ENCODE results near the gene CD82. TPM values are rescaled to one million over a fixed set of nuclear protein-coding genes. Genes with fewer than 3 reads are reported as not detected.

CD82 gene
- total and polyA plus RNA-seq, 2 experiments from 2014 or later, result 4.8 to 6.0 TPM

DNA sequence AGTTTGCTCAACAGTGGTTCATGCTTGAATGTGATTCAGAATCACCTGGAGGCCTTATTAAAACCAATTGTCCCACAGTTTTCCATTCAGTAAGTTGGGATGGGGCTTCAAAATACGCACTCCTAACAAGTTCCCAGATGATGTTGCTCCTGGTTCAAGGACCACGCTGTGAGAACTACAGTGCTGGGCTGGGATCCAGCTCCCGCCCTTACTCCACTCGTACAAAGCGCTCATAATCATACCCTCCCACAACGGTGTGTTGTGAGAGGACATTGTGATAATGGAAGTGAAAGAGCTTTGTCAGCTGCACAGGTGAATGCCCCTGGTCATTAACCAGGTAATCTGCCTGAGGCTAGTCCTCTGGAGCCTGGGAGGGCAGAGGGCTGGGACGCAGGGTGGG lies 1.3 kb upstream of the CD82 start:
- in situ Hi-C loops (cut with MboI), result loop anchor here (10.0 kb wide), 1 partner anchor 341 kb away; no protein-coding TSS in a partner anchor
- Histone ChIP-seq H4K20me1 (ENCODE audit: insufficient read depth) (no peaks in the 10 kb centered on the region), H3K4me2 (ENCODE audit: unreplicated experiment) (peak overlapping the region; percentile 96), H3K9me2 (ENCODE audit: insufficient read depth) (no peaks in the 10 kb centered on the region), H3K27ac (peak overlapping the region; percentile 99), H3K9ac (peak overlapping the region; percentile 97), H2AFZ (peak overlapping the region; percentile 84), H3K4me1 (ENCODE audit: insufficient read depth) (peaks cover 21% of the 10 kb centered on the region), H3K27me3 (replicated peaks; ENCODE audit: insufficient read depth) (no peaks in the 10 kb centered on the region), H3K36me3 (ENCODE audit: low read depth) (no peaks in the 10 kb centered on the region), H3F3A (ENCODE audit: insufficient read depth) (peaks cover 19% of the 10 kb centered on the region), H3K4me3 (peak overlapping the region; percentile 80), H3K9me3 (ENCODE audit: low read depth) (no peaks in the 10 kb centered on the region), H3K79me2 (ENCODE audit: insufficient read depth) (no peaks in the 10 kb centered on the region)
- DNase-seq, result peak; percentile 11
- TF ChIP-seq EZH2 (IDR thresholded peaks at IDR 0.05; ENCODE audit: insufficient read depth, poor library complexity, severe bottlenecking) (no peak), EZH2phosphoT487 (IDR thresholded peaks at IDR 0.05; ENCODE audit: insufficient read depth, low read depth) (no peak)
- WGBS, 2 experiments (ENCODE audit: low coverage in 1 of 2, low lambda C conversion rate in 2 of 2, missing lambda C conversion rate in 2 of 2), result 72 to 76% methylated on average over 7 of the region's 7 CpGs

DNA sequence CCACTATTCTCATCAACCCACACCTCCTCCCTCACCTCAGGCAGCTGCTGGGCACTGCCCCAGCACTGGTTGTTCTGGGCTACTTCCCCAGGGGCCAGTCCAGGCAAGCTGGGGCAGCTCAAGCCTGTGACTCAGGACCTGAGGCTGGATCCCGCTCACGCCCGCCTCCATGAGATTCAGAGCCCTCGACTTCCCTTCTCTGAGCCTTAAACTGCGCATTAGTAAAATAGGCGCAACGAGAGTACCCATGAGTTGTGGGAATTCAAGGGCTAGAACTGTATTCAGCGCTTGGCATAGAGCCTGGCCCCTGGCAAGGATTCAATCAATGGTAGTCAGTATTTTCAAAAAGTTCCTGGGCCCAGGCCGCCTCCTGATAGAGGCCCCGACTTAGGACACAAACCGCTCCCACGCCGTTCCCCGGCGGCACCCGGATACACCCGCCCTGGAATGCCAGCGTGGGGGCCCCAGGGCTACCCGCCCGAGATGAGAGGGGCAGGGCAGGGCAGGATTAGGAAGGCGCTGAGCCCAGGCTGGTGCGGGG lies 723 bp upstream of the CD82 start:
- Histone ChIP-seq H3F3A (ENCODE audit: insufficient read depth) (peaks cover 23% of the 10 kb centered on the region), H4K20me1 (ENCODE audit: insufficient read depth) (no peaks in the 10 kb centered on the region), H3K27me3 (replicated peaks; ENCODE audit: insufficient read depth) (no peaks in the 10 kb centered on the region), H3K36me3 (ENCODE audit: low read depth) (no peaks in the 10 kb centered on the region), H3K27ac (peak overlapping the region; percentile 99), H3K4me2 (ENCODE audit: unreplicated experiment) (peak overlapping the region; percentile 96), H3K9ac (peak overlapping the region; percentile 97), H3K4me3 (peak overlapping the region; percentile 80), H3K79me2 (ENCODE audit: insufficient read depth) (no peaks in the 10 kb centered on the region), H3K9me3 (ENCODE audit: low read depth) (no peaks in the 10 kb centered on the region), H3K4me1 (ENCODE audit: insufficient read depth) (peaks cover 26% of the 10 kb centered on the region), H3K9me2 (ENCODE audit: insufficient read depth) (no peaks in the 10 kb centered on the region), H2AFZ (peak overlapping the region; percentile 84)
- TF ChIP-seq EZH2 (IDR thresholded peaks at IDR 0.05; ENCODE audit: insufficient read depth, poor library complexity, severe bottlenecking) (no peak), EZH2phosphoT487 (IDR thresholded peaks at IDR 0.05; ENCODE audit: insufficient read depth, low read depth) (no peak)
- DNase-seq, result peak; percentile 97
- 1% methylated on average over 20 to 22 of the region's 22 CpGs for WGBS, 2 experiments (ENCODE audit: low coverage in 1 of 2, low lambda C conversion rate in 2 of 2, missing lambda C conversion rate in 2 of 2)
- in situ Hi-C loops (cut with MboI), result loop anchor here (10.0 kb wide), 1 partner anchor 340 kb away; no protein-coding TSS in a partner anchor

DNA sequence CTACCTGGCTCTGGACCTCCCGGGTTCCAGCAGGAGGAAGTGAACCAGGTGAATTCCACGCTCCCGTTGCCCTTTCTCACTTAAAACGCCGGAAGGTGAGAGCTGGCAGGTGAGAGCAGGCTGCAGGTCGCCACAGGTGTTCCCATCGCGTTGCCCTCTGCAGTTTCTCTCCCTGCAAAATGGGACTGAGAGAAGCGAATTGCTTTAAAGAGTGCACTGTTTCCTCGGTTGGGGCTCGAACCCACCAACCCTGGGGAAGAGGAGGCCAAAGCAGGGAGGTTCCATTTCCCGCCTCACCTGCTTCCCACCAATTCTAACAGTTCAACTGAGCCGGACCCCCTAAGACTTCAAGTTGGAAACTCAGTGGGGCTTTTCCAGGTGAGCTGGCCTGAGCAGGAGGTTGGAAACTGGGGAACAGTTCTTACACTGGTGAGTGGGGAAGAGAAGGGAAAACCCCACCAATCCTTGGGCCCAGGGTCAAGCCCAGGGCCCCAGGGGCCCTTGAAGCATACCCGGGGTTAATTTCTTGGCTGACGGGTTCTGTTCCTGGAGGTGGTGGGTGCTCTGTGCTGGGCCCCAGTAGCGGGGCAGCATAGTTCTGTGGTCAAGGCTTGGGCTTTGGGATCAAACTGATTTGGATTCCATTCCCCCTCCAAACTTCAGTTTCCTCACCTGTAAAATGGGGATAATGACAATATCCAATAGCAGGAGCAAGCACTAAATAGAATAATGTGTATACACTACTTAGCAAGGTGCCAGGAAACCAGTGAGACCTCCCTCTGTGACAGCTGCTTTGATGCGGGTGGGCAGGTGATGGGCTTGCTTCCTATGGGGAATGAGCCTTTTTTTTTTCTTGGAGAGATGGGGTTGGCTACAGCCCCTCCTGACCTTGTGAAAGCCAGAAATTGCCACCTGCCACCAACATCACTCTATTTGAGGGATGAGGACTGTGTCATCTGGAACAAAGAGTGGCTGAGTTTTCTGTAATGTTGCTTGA lies 788 bp downstream of the CD82 start:
- H3K27ac ChIP-seq, result no peak overlapping the region
- peaks cover 28% of the 10 kb centered on the region for H3K4me1 ChIP-seq (ENCODE audit: insufficient read depth)
- WGBS, 2 experiments (ENCODE audit: low coverage in 1 of 2, low lambda C conversion rate in 2 of 2, missing lambda C conversion rate in 2 of 2), result 62 to 66% methylated on average over 17 of the region's 17 CpGs
- H3K79me2 ChIP-seq (ENCODE audit: insufficient read depth), result no peaks in the 10 kb centered on the region
- H3F3A ChIP-seq (ENCODE audit: insufficient read depth), result peaks cover 26% of the 10 kb centered on the region
- TF ChIP-seq EZH2 (IDR thresholded peaks at IDR 0.05; ENCODE audit: insufficient read depth, poor library complexity, severe bottlenecking) (no peak), EZH2phosphoT487 (IDR thresholded peaks at IDR 0.05; ENCODE audit: insufficient read depth, low read depth) (no peak)
- no peak for DNase-seq
- no peaks in the 10 kb centered on the region for H3K36me3 ChIP-seq (ENCODE audit: low read depth)
- peak overlapping the region; percentile 52 for H3K9ac ChIP-seq
- no peaks in the 10 kb centered on the region for H3K9me3 ChIP-seq (ENCODE audit: low read depth)
- peak overlapping the region; percentile 74 for H3K4me2 ChIP-seq (ENCODE audit: unreplicated experiment)
- in situ Hi-C loops (cut with MboI), result loop anchor here (10.0 kb wide), 1 partner anchor 339 kb away; no protein-coding TSS in a partner anchor
- H2AFZ ChIP-seq, result peak overlapping the region; percentile 69
- H3K9me2 ChIP-seq (ENCODE audit: insufficient read depth), result no peaks in the 10 kb centered on the region
- H4K20me1 ChIP-seq (ENCODE audit: insufficient read depth), result no peaks in the 10 kb centered on the region
- H3K27me3 ChIP-seq (replicated peaks; ENCODE audit: insufficient read depth), result no peaks in the 10 kb centered on the region
- peak overlapping the region; percentile 63 for H3K4me3 ChIP-seq

All from GM23248 (cell line).